Gastroesophageal sphincter (tissue), 3 donors: ENCODE data around the gene SHTN1.

Source experiments
- CTCF ChIP-seq, 4 experiments: fragments of 200-600 bp in 2 of 4; fragments of 450-650 bp in 2 of 4; sonication (generic) in 1 of 4; IDR thresholded peaks; one replicate each; pipeline ENCODE4 v1.5.1; 2017 to 2019; ENCODE audit warnings: antibody characterized with exemption in 4 of 4, mild to moderate bottlenecking in 2 of 4, moderate library complexity in 2 of 4
- EP300 ChIP-seq: sonication (generic); formaldehyde crosslinking; IDR thresholded peaks from one replicate; pipeline ENCODE4 v1.6.1; 2017; ENCODE audit warnings: antibody characterized with exemption, mild to moderate bottlenecking
- POLR2AphosphoS5 ChIP-seq: sonication (generic); formaldehyde crosslinking; IDR thresholded peaks from one replicate; pipeline ENCODE4 v1.6.1; 2017; ENCODE audit warnings: antibody characterized with exemption

DNA sequence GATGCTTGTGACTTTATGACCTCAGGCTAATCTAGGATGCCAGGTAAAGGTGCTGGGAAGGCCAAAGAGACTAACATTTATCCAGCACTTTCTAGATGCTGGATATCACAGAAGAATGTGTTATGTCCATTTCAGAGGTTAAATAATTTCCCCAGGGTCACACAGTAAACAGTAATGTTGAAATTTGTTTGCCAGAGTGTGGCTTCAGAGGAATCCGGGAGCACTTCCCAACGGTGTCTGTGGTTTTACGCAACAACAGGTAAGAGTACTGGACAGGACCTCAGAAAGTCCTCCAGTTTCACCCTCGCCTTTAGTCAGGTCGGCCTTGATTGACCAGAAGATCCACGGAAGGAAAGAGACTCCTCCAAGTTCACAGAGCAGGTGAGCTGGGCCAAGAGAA lies 1.7 kb downstream of the SHTN1 start:
- TF ChIP-seq CTCF (IDR thresholded peaks at IDR 0.05) (no peak), EP300 (no peak), POLR2AphosphoS5 (no peak)
